ENCODE results near the gene NCF2.

- TF ChIP-seq CTCF (IDR thresholded peaks at IDR 0.05): no peak
- no peak for TF ChIP-seq POLR2AphosphoS5 (IDR thresholded peaks at IDR 0.05)
- TF ChIP-seq POLR2A (IDR thresholded peaks at IDR 0.05; ENCODE audit: low read depth): no peak
Observed at GRCh38 chr1:183548116-183548515, 42.1 kb downstream of the NCF2 start.

Measured in esophagus muscularis mucosa (tissue), 3 donors.